ENCODE measurements around the gene TMEM201. TPM values are rescaled to one million over a fixed set of nuclear protein-coding genes. Genes with fewer than 3 reads are reported as not detected.

TMEM201 gene
- polyA plus RNA-seq, 2 of the 4 experiments (the other 2 are of a cell fraction) = 1.9 to 8.7 TPM

DNA sequence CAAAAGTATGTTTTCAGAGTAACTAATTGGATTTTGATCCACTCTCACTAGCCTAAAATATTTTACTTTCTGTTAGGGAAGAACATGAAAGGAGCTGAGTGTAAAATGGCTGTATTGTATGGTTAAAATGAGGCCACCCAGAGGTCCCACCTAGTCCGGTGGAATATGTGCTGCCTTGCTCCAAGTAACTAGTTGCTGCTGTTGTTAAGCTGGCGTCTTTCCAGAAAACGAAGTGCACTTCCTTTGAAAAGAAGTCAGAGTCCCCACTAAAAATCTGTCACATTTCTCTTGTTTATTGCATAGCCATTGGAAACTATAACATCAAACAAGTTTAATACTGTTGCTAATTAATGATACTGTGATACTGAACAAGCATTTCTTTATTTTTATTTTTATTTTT, 46.3 kb upstream of the TMEM201 start (continued):
- TF ChIP-seq, protein P1, sequence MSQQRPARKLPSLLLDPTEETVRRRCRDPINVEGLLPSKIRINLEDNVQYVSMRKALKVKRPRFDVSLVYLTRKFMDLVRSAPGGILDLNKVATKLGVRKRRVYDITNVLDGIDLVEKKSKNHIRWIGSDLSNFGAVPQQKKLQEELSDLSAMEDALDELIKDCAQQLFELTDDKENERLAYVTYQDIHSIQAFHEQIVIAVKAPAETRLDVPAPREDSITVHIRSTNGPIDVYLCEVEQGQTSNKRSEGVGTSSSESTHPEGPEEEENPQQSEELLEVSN (IDR thresholded peaks at IDR 0.05; ENCODE audit: borderline replicate concordance, low read depth) = no peak
- no peak for TF ChIP-seq RFX5 (IDR thresholded peaks at IDR 0.05)

DNA sequence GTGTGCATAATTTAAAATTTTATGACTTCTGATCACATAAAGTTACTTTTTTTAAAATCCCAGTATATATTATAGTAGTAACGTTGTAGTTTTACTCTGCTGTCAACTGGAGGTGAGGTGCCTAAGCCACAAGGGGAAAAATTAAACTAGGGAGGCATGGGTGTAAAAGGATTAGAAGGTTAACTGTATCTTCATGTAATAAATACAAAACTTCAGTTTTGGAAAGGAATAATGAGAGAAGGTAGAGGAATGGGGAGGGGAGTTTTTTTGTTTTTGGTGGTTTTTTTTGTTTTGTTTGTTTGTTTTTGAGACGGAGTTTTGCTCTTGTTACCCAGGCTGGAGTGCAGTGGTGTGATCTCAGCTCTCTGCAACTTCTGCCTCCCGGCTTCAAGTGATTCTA, 43.8 kb upstream of the TMEM201 start:
- ChIA-PET POLR2A (no interaction called here), CTCF (no interaction called here)
- WGBS (ENCODE audit: missing lambda C conversion rate) = 90% methylated on average over 3 of the region's 3 CpGs
- 0 out of 3 replicates have a peak, but pooled peaks cover 5% of the 10 kb centered on the region for H3K4me1 ChIP-seq
- H3K27ac ChIP-seq = no peak overlapping the region
- FAIRE-seq = no peak
- TF ChIP-seq RAD21 (conservative IDR thresholded peaks at IDR 0.05 in 1 of 2, IDR thresholded peaks at IDR 0.05 in 1 of 2) = no peak
- TF ChIP-seq HEYL (CRISPR knock-in tag; IDR thresholded peaks at IDR 0.05) = no peak
- no peak for TF ChIP-seq HOXB5 (CRISPR knock-in tag; IDR thresholded peaks at IDR 0.05)
- TF ChIP-seq NPAS2 (CRISPR knock-in tag; IDR thresholded peaks at IDR 0.05; ENCODE audit: borderline replicate concordance) = no peak
- TF ChIP-seq MAFK (IDR thresholded peaks at IDR 0.05; ENCODE audit: partially characterized antibody) = no peak
- TF ChIP-seq RARB (CRISPR knock-in tag; IDR thresholded peaks at IDR 0.05) = no peak
- no peak for TF ChIP-seq JUN (IDR thresholded peaks at IDR 0.05)
- TF ChIP-seq RFX5 (IDR thresholded peaks at IDR 0.05) = no peak
- TF ChIP-seq CHD4 (IDR thresholded peaks at IDR 0.05; ENCODE audit: borderline replicate concordance) = no peak
- TF ChIP-seq, protein P2, sequence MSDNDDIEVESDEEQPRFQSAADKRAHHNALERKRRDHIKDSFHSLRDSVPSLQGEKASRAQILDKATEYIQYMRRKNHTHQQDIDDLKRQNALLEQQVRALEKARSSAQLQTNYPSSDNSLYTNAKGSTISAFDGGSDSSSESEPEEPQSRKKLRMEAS (IDR thresholded peaks at IDR 0.05) = no peak
- TF ChIP-seq, protein P3, sequence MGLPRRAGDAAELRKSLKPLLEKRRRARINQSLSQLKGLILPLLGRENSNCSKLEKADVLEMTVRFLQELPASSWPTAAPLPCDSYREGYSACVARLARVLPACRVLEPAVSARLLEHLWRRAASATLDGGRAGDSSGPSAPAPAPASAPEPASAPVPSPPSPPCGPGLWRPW (IDR thresholded peaks at IDR 0.05) = no peak
- TF ChIP-seq JUNB (IDR thresholded peaks at IDR 0.05) = no peak
- TF ChIP-seq, protein P4, sequence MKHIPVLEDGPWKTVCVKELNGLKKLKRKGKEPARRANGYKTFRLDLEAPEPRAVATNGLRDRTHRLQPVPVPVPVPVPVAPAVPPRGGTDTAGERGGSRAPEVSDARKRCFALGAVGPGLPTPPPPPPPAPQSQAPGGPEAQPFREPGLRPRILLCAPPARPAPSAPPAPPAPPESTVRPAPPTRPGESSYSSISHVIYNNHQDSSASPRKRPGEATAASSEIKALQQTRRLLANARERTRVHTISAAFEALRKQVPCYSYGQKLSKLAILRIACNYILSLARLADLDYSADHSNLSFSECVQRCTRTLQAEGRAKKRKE (CRISPR knock-in tag; IDR thresholded peaks at IDR 0.05; ENCODE audit: low read depth) = no peak
- no peak for DNase-seq (ENCODE audit: low read depth in 1 of 2, low spot score in 1 of 2)
- no peaks in the 10 kb centered on the region for H3K9me3 ChIP-seq
- no peak for ATAC-seq
- H3K4me3 ChIP-seq = no peak overlapping the region
- H3K4me2 ChIP-seq = no peak overlapping the region

DNA sequence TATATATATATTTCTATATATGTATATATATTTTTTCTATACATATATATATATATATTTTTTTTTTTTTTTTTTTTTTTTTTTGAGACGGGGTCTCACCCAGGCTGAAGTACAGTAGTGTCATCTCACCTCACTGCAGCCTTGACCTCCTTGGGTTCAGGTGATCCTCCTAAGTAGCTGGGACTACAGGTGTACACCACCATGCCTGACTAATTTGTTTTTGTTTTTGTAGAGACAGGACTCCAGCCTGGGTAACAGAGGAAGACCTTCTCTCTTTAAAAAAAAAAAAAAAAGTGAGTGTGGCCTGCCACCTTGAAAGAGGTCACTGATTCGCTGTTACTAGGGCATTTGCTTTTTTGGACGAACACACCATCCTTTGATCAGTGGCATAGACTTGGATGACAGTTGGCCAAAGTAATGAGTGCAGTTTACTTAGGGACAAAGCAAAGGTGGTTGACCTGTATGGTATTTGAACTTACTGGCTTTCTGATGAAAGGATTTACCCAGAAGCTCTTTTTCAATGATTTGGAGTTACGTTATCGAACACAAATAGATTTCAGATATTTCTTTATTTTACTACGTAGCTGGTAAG, 38.7 kb upstream of the TMEM201 start:
- no peak overlapping the region for H3K4me2 ChIP-seq
- no peaks in the 10 kb centered on the region for H3K9me3 ChIP-seq
- ChIA-PET POLR2A (no interaction called here), CTCF (interaction anchor here (1.3 kb wide), 1 partner anchor 38 kb away, joined by 3 read pairs; no protein-coding TSS in a partner anchor)
- 90% methylated on average over 5 of the region's 6 CpGs for WGBS (ENCODE audit: missing lambda C conversion rate)
- peaks cover 3% of the 10 kb centered on the region; the same call in 1 of the 3 replicates for H3K4me1 ChIP-seq
- no peak overlapping the region for H3K4me3 ChIP-seq
- H3K27ac ChIP-seq = no peak overlapping the region
- ATAC-seq = no peak
- no peak for DNase-seq (ENCODE audit: low read depth in 1 of 2, low spot score in 1 of 2)
- FAIRE-seq = no peak
- no peak for TF ChIP-seq CEBPB (IDR thresholded peaks at IDR 0.05)
- no peak for TF ChIP-seq RFX5 (IDR thresholded peaks at IDR 0.05)
- TF ChIP-seq, protein P5, sequence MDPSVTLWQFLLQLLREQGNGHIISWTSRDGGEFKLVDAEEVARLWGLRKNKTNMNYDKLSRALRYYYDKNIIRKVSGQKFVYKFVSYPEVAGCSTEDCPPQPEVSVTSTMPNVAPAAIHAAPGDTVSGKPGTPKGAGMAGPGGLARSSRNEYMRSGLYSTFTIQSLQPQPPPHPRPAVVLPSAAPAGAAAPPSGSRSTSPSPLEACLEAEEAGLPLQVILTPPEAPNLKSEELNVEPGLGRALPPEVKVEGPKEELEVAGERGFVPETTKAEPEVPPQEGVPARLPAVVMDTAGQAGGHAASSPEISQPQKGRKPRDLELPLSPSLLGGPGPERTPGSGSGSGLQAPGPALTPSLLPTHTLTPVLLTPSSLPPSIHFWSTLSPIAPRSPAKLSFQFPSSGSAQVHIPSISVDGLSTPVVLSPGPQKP (IDR thresholded peaks at IDR 0.05; ENCODE audit: low read depth, low read length) = no peak
- TF ChIP-seq EHF (CRISPR knock-in tag; IDR thresholded peaks at IDR 0.05) = no peak
- TF ChIP-seq CHD4 (IDR thresholded peaks at IDR 0.05; ENCODE audit: borderline replicate concordance) = no peak
- TF ChIP-seq POLR2AphosphoS2 (conservative IDR thresholded peaks at IDR 0.05; ENCODE audit: low read length) = no peak
- TF ChIP-seq RNF2 (IDR thresholded peaks at IDR 0.05; ENCODE audit: borderline replicate concordance, low read depth) = no peak
- no peak for TF ChIP-seq TFCP2L1 (CRISPR knock-in tag; IDR thresholded peaks at IDR 0.05)

All from A549 (cell line).